Hematopoietic multipotent progenitor cell treated with erythropoietin and hydrocortisone succinate and interleukin-3 and kit ligand, for 4 days (in vitro differentiated cells): ENCODE measurements around the gene PRR5L.
"Not testable (repeated sequence)": the region's sequence is repeated elsewhere in the genome, so short reads cannot be mapped to it uniquely, and the experiment has no call there.

Experiments used
- DNase-seq: peaks from one replicate; pipeline ENCODE4 v3.0.0-alpha.2; 2015

PRR5L gene

GRCh38 chr11:36469881-36470802, 174.1 kb downstream of the PRR5L start:
- no peak for DNase-seq

- DNase-seq, result no peak
Measured at GRCh38 chr11:36471577-36471976, 175.5 kb downstream of the PRR5L start.

GRCh38 chr11:36475192-36475591, 179.1 kb downstream of the PRR5L start:
- no peak for DNase-seq

GRCh38 chr11:36478700-36479329, 182.7 kb downstream of the PRR5L start:
- DNase-seq, result peak; percentile 83

- DNase-seq, result no peak
Measured at GRCh38 chr11:36480833-36481232, 184.7 kb downstream of the PRR5L start.

GRCh38 chr11:36483042-36483441, 187.0 kb downstream of the PRR5L start:
- not testable (repeated sequence) for DNase-seq

GRCh38 chr11:36485298-36486002, 189.4 kb downstream of the PRR5L start:
- DNase-seq, result no peak

GRCh38 chr11:36487619-36488018, 191.5 kb downstream of the PRR5L start:
- peak; percentile 57 for DNase-seq

- peak; percentile 46 for DNase-seq
Measured at GRCh38 chr11:36488096-36488495, 192.0 kb downstream of the PRR5L start.

GRCh38 chr11:36490026-36490806, 194.1 kb downstream of the PRR5L start:
- peak; percentile 43 for DNase-seq

- peak; percentile 85 for DNase-seq
Measured at GRCh38 chr11:36492724-36493304, 196.7 kb downstream of the PRR5L start.

- DNase-seq, result no peak
Measured at GRCh38 chr11:36493332-36493731, 197.2 kb downstream of the PRR5L start.

GRCh38 chr11:36498721-36499120, 202.6 kb downstream of the PRR5L start:
- DNase-seq, result no peak

- DNase-seq, result peak; percentile 61
Measured at GRCh38 chr11:36499315-36499714, 203.2 kb downstream of the PRR5L start.

GRCh38 chr11:36500315-36500721, 204.2 kb downstream of the PRR5L start:
- peak; percentile 61 for DNase-seq

- DNase-seq, result no peak
Measured at GRCh38 chr11:36501236-36501635, 205.1 kb downstream of the PRR5L start.

GRCh38 chr11:36507824-36508489, 211.9 kb downstream of the PRR5L start:
- DNase-seq, result peak; percentile 35

GRCh38 chr11:36508743-36509142, 212.7 kb downstream of the PRR5L start:
- no peak for DNase-seq

- DNase-seq, result peak; percentile 77
Measured at GRCh38 chr11:36509201-36509639, 213.1 kb downstream of the PRR5L start.

- DNase-seq, result peak; percentile 95
Measured at GRCh38 chr11:36509694-36510593, 213.9 kb downstream of the PRR5L start, which contains the start of gene TRAF6. TSS of gene TRAF6 (minus strand) at chr11:36510272. CDS start at chr11:36501515, 8,757 bp downstream.
